NCI-H2196 treated with DMSO at 0.1 percent for 48 hours (cell line): Measurements from ENCODE around the gene FTL.

Experiments
- DNase-seq: peaks from one replicate; lab custom pipeline; 2025; ENCODE audit not compliant: unreplicated experiment; lab: John Stamatoyannopoulos, UW

Gene FTL

GRCh38 chr19:48991011-48991609, 26.0 kb downstream of the FTL start:
- no peak for DNase-seq

DNA sequence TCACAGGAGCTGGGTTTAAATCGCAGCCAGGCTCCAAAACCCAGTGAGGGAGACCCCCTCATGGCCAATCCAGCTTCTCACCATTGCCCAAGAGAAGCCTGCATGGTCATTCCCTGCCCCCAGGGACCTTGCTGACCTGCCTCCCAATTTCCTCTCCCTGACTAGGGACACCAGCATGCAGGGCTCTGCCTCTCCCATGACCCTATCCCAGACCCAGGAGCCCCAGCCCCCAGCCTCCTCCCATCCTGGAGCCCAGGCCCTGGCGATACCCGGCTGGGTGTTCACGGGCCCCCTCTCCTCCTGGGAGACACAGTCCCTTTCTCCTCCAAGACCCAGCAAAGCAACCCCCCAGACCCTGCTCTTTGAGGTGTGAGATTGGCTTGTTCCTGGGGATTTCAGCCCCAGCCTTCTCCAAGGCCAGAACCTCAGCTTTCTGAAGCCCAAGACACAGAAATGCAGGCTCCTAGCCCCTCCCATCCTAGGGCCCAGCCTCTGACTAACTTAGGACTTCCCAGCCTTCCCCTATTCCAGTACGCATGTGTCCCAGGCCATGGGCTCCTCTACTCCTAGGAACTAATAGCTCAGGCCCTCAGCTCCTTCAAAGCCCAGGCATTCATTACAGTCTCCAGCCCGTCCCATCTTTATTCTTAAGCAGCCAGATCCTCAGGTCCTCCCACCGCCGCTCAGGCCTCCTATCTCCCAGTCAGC, 26.9 kb downstream of the FTL start:
- no peak for DNase-seq

- no peak for DNase-seq
These were observed 27.6 kb downstream of the FTL start for GRCh38 chr19:48992581-48993174.

DNA sequence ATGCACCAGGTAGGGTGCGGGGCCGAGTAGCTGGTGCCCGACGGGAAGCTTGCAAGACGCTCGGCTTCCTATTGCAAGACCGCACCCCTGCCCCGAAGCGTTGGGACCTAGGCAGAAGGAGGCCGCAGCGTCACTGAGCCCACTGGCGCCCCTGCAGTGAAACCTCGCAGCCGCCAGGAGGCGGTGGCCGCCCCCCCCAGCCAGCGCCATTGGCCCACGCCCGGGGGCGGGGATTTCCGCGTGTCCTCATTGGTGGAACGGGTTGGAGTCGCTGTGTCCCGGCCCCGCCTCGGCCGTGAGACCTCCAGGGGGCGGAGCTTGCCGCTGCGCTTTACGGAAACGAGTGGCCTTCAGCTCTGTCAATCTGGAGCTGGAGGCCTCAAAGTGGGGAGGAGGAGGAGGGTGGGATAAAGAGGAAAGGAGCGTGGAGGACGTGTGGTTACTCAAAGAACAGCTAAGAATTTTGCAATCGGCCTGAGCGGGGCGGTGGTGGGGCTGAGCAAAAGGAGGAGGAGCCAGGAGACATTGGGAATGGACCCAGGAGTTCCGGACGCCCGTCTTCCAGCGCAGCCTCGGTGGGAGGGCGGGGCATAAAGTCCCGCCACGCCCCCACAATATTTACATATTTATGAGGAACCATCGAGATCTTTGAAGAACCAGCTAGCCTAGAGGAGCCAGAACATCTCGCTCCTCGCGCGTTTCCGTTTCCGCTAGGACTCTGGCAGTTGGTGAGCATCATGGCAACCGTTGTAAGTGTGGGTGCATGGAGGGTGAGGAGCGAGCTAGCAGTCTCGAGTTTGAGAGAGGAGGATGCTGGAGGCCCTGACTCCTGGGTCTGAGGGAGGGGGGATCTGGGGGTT, 28.3 kb downstream of the FTL start, which contains the start of the genes GYS1 and RUVBL2:
Gene GYS1 (minus strand): TSS at position 135 of the 860 bp plus-strand sequence. CDS start 197 bp downstream, outside the sequence.
Gene RUVBL2 (plus strand): TSS at position 713 of the 860 bp plus-strand sequence. CDS start 25 bp downstream, at position 738.
- DNase-seq: peak; percentile 99

- DNase-seq: no peak
These were observed 28.9 kb downstream of the FTL start for GRCh38 chr19:48994035-48994386.

GRCh38 chr19:48997972-48998371, 32.9 kb downstream of the FTL start:
- peak; percentile 37 for DNase-seq

- DNase-seq: no peak
These were observed 34.6 kb downstream of the FTL start for GRCh38 chr19:48999481-49000325.

DNA sequence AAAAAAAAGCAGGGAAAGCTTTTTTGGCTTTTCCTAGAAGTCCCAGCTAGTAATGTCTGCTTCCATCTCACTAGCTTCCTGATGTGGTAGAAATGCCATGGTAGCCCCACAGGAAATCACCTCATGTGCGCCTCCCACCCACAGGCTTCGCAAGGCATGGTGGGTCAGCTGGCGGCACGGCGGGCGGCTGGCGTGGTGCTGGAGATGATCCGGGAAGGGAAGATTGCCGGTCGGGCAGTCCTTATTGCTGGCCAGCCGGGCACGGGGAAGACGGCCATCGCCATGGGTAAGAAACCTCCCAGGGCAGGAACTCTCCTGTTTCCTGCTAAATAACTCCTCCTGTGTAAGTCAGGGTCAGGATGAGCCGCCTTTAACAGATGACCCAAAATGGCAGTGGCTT, 39.0 kb downstream of the FTL start:
- DNase-seq: no peak

- DNase-seq: no peak
These were observed 40.0 kb downstream of the FTL start for GRCh38 chr19:49004964-49005614.

DNA sequence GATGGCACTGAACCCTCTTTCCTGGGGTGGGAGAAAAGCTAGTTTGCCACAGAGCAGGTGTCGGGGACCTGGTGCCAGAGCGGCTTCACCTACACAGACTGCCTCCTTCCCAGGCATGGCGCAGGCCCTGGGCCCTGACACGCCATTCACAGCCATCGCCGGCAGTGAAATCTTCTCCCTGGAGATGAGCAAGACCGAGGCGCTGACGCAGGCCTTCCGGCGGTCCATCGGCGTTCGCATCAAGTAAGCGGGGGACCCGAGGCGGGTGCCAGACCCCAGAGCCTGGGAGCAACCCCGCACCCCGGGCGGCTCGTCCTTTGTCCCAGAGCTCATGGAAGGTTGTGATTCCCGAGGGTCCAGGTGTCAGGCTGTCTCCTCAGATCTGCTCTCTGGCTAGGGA, 41.8 kb downstream of the FTL start:
- DNase-seq: no peak

GRCh38 chr19:49009828-49010227, 44.7 kb downstream of the FTL start:
- no peak for DNase-seq

DNA sequence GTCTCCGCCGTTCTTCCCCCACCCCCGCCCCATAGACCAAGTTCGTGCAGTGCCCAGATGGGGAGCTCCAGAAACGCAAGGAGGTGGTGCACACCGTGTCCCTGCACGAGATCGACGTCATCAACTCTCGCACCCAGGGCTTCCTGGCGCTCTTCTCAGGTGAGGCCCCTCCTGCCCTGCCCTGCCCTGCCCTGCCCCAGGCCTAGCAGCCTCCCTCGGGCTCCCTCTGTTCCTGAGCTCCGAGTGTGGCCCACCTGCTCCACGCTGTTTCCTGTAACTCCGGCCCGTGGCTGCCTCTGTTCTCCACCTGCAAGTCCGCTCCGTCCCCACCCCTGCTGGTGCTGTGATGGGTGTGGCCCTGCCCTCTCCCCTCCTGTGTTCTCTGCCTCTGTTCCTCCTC, 45.3 kb downstream of the FTL start:
- DNase-seq: no peak

GRCh38 chr19:49011194-49011593, 46.1 kb downstream of the FTL start:
- no peak for DNase-seq

DNA sequence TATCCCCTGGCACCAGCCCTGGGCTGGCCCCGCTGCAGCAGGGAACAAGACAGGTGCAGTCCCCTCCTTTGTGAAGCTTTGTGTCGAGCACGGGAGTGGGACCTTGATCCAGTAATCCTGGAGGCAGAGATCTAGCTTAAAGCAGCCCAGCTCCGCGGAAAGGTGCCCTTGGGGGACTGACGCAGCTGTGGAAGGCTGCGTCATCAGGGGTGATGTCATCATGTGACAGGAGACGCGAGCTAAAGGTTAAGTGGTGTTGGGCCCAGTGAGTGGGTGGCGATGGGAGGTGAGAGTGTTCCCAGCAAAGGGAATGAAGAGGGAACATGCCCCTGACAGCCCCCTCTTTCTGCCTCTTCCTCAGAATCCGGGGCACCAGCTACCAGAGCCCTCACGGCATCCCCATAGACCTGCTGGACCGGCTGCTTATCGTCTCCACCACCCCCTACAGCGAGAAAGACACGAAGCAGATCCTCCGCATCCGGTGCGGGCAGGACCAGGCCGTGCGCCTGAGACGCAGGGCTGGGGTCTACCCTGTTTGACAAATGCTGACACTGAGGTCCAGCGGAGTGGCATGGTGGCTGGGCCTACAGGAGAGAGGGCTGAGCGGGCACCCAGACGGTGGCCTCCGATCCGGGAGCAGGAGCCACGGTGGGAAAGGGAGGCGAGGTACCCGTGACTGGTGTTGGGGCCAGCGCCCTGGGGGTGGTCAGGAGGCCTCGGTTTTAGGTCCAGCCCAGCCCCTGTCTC, 49.2 kb downstream of the FTL start:
- DNase-seq: no peak

GRCh38 chr19:49014870-49015255, 49.8 kb downstream of the FTL start:
- DNase-seq: no peak

DNA sequence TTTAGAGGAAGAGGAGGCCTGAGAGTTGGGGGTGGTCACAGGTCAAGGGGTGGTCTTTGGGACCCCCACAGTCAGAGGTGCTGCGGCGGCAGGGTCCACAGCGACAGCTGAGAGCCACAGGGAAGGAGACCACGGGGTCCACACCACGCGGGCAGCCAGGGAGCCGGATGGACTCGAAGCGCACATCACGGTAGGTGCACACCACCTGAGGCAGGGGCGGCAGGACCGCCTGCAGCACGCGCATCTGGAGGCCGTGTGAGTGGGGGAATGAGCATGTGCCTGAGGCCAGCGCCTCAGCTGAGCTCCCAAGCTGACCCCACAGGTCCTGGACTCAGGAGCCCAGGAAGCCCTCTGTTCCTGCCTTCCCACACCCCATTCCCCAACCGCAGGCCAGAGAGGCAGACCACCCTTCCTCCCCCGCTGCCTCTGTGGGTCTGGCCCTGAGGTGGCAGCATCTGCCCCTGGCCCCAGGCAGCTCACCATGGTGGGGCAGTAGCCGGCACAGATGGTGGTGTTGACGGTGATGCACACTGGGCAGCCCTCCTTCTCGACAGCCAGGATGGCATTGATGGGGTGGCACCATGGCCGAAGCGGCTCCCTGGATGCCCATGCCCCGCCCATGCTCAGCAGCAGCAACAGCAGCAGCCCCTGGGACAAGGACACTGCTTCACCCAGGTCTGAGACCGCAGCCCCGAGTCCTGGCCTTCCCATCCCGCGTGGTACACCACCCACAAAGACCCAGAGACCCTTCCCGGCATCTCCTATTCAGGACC, 51.1 kb downstream of the FTL start:
- DNase-seq: no peak
